GM18951 (cell line): ENCODE measurements around the gene CBL.
"Not testable (repeated sequence)": the region's sequence is repeated elsewhere in the genome, so short reads cannot be mapped to it uniquely, and the experiment has no call there.

Experiments
- POLR2A ChIP-seq: IDR thresholded peaks from 4 replicates; pipeline ENCODE4 v1.6.1; 2011; ENCODE audit warnings: mild to moderate bottlenecking; ENCODE audit not compliant: insufficient read length, insufficient read depth; ENCODE audit errors: extremely low read depth
- in situ Hi-C: fragments of 300-500 bp; cut with MboI; formaldehyde crosslinking; loops from one replicate; pipeline ENCODE4 v1.12.0; 2022; ENCODE audit warnings: low sequenced_read_pairs, mixed read lengths, inconsistent platforms; ENCODE audit not compliant: unreplicated experiment

The CBL gene

GRCh38 chr11:119190531-119190930 lies 15.6 kb upstream of the CBL start:
- in situ Hi-C loops, result no loop called here
- no peak for TF ChIP-seq POLR2A

GRCh38 chr11:119191265-119191664 lies 14.9 kb upstream of the CBL start:
- in situ Hi-C loops, result not testable (repeated sequence)

GRCh38 chr11:119192111-119192510 lies 14.0 kb upstream of the CBL start:
- no peak for TF ChIP-seq POLR2A
- in situ Hi-C loops, result no loop called here

GRCh38 chr11:119193001-119193400 lies 13.1 kb upstream of the CBL start:
- in situ Hi-C loops, result no loop called here
- no peak for TF ChIP-seq POLR2A

- in situ Hi-C loops, result no loop called here
- TF ChIP-seq POLR2A, result no peak
Observed at GRCh38 chr11:119193626-119194025, 12.5 kb upstream of the CBL start.

- in situ Hi-C loops, result no loop called here
- TF ChIP-seq POLR2A, result no peak
Observed at GRCh38 chr11:119194811-119195440, 11.2 kb upstream of the CBL start.

GRCh38 chr11:119195680-119196079 lies 10.5 kb upstream of the CBL start:
- in situ Hi-C loops, result no loop called here

GRCh38 chr11:119196833-119197483 lies 9.2 kb upstream of the CBL start:
- in situ Hi-C loops, result no loop called here
- no peak for TF ChIP-seq POLR2A

More at GRCh38 chr11:119195680-119196079, 10.5 kb upstream of the CBL start:
- TF ChIP-seq POLR2A, result no peak

- TF ChIP-seq POLR2A, result no peak
- in situ Hi-C loops, result no loop called here
Observed at GRCh38 chr11:119198925-119199324, 7.2 kb upstream of the CBL start.

GRCh38 chr11:119201236-119201635 lies 4.9 kb upstream of the CBL start:
- in situ Hi-C loops, result not testable (repeated sequence)

- no peak for TF ChIP-seq POLR2A
- in situ Hi-C loops, result no loop called here
Observed at GRCh38 chr11:119202554-119202953, 3.6 kb upstream of the CBL start.

GRCh38 chr11:119204066-119204465 lies 2.1 kb upstream of the CBL start:
- in situ Hi-C loops, result no loop called here
- TF ChIP-seq POLR2A, result no peak

GRCh38 chr11:119205080-119205479 lies 1.1 kb upstream of the CBL start:
- in situ Hi-C loops, result no loop called here
- TF ChIP-seq POLR2A, result no peak

GRCh38 chr11:119206511-119207414 lies 624 bp downstream of the CBL start:
- no peak for TF ChIP-seq POLR2A
- in situ Hi-C loops, result no loop called here
